Uterus (tissue), 2 donors: ENCODE measurements around the gene CPNE4.

Experiments
- CTCF ChIP-seq, 4 experiments: fragments of 200-600 bp in 2 of 4; fragments of 450-650 bp in 2 of 4; sonication (generic) in 2 of 4; IDR thresholded peaks; one replicate each; pipeline ENCODE4 v1.5.1; 2016 to 2019; ENCODE audit warnings: antibody characterized with exemption in 4 of 4, mild to moderate bottlenecking in 2 of 4, moderate library complexity in 1 of 4
- POLR2A ChIP-seq, 2 donors: fragments of 450-650 bp; IDR thresholded peaks; one replicate each; pipeline ENCODE4 v1.6.1; 2016; ENCODE audit warnings: antibody characterized with exemption in 2 of 2, mild to moderate bottlenecking in 1 of 2, moderate library complexity in 1 of 2

GRCh38 chr3:131530388-131530787, 504.4 kb downstream of the CPNE4 start:
- TF ChIP-seq POLR2A (IDR thresholded peaks at IDR 0.05) (no peak), CTCF (IDR thresholded peaks at IDR 0.05) (no peak)
